Keratinocyte (primary cell): ENCODE measurements around the gene WDR26.

ENCODE experiments used
- EZH2 ChIP-seq: IDR thresholded peaks from one replicate; pipeline ENCODE4 v1.6.1; 2012; ENCODE audit warnings: inconsistent platforms, mild to moderate bottlenecking, low read length, moderate library complexity
- TF ChIP-seq, protein P1 (sequence below), 3 experiments: IDR thresholded peaks in 1 of 3; conservative IDR thresholded peaks in 1 of 3; optimal IDR thresholded peaks in 1 of 3; 2 replicates in 2 of 3; 3 replicates in 1 of 3; pipeline versions ENCODE3 to v1.5.1; 2011; ENCODE audit warnings: low read length in 3 of 3, mild to moderate bottlenecking in 3 of 3, moderate library complexity in 2 of 3, control low read depth in 1 of 3, inconsistent platforms in 1 of 3; ENCODE audit not compliant: insufficient read depth in 2 of 3; ENCODE audit errors: extremely low read depth in 1 of 3

DNA sequence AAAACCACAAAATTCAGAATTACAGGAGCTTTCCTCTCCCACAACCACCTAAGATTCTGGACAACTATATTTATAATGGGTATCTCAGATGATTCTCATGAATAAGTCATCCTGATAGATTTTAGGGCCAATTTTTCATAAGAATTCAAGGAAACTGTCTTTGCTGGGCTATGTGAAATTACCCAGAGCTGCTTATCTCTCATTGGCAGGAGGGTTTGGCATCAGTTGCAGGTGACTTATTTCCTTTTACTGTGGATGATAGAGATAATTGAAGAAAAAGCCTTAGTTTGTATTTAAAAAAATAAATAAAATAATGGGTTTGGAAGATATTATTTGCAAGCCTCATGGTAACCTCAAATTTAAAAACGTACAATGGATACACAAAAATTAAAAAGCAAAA is 38.2 kb upstream of the WDR26 start:
- TF ChIP-seq, protein P1, sequence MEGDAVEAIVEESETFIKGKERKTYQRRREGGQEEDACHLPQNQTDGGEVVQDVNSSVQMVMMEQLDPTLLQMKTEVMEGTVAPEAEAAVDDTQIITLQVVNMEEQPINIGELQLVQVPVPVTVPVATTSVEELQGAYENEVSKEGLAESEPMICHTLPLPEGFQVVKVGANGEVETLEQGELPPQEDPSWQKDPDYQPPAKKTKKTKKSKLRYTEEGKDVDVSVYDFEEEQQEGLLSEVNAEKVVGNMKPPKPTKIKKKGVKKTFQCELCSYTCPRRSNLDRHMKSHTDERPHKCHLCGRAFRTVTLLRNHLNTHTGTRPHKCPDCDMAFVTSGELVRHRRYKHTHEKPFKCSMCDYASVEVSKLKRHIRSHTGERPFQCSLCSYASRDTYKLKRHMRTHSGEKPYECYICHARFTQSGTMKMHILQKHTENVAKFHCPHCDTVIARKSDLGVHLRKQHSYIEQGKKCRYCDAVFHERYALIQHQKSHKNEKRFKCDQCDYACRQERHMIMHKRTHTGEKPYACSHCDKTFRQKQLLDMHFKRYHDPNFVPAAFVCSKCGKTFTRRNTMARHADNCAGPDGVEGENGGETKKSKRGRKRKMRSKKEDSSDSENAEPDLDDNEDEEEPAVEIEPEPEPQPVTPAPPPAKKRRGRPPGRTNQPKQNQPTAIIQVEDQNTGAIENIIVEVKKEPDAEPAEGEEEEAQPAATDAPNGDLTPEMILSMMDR (optimal IDR thresholded peaks at IDR 0.05 in 1 of 3, IDR thresholded peaks at IDR 0.05 in 1 of 3, conservative IDR thresholded peaks at IDR 0.05 in 1 of 3; ENCODE audit: extremely low read depth in 1 of 3, insufficient read depth in 2 of 3, low read length in 3 of 3): no peak
- TF ChIP-seq EZH2: no peak
